Measurements from ENCODE around the gene PTGR3. TPM values are rescaled to one million over a fixed set of nuclear protein-coding genes. Genes with fewer than 3 reads are reported as not detected.

Gene PTGR3
- total and polyA plus RNA-seq, 2 donors (not counting 1 experiment from before 2014, with no cell fraction given), result 6.8 to 25.1 TPM

DNA sequence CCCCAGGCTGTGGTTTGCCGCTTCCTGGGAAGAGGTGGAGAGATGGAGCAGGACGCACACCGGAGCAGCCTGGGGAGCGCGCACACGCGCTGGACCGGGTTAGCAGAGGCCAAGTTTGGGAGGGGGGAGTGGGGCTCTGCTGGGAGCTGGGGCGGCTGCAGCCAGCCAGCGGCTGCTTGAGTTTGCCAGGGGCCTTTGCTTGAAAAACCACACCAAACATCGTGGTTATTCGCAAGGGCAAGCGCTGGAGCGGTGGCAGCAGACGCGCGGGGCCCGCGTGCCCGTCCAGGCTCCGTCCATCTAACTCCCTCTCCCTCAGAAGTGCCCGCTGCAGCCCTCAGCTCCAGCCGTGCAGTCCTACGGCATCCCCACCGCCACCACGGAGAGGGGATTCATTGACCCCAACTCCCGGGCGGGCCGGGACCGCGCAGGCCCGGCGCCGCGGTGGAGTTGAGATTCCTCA, 4.6 kb downstream of the PTGR3 start:
- Histone ChIP-seq H4K20me1 (ENCODE audit: control insufficient read depth, extremely low read depth, insufficient read depth, low read length) (no peaks in the 10 kb centered on the region), H3K9me3 (ENCODE audit: control insufficient read depth, insufficient read depth, low read depth, low read length) (no peaks in the 10 kb centered on the region), H3K79me2 (ENCODE audit: control insufficient read depth, insufficient read depth, low read length) (peaks cover 83% of the 10 kb centered on the region), H3K27ac (ENCODE audit: insufficient read depth, low read length) (peak overlapping the region; percentile 58), H3K36me3 (ENCODE audit: control insufficient read depth, insufficient read depth, low read length) (peaks cover 7% of the 10 kb centered on the region), H3K27me3 (ENCODE audit: control insufficient read depth, insufficient read depth, low read length) (no peaks in the 10 kb centered on the region), H2AFZ (ENCODE audit: low read length) (peak overlapping the region; percentile 69), H3K9ac (ENCODE audit: insufficient read depth, low read length) (peak overlapping the region; percentile 68), H3K4me2 (ENCODE audit: extremely low read depth, insufficient read depth, low read length) (peak overlapping the region; percentile 39), H3K4me3 (replicated peaks in 1 of 4; ENCODE audit: control extremely low read depth in 1 of 4, insufficient read depth in 1 of 4, low read depth in 3 of 4, low read length in 4 of 4) (peak overlapping the region; percentile 14 to 53 (median 34)), H3K4me1 (ENCODE audit: control insufficient read depth, extremely low read depth, insufficient read depth, low read length) (peaks cover 16% of the 10 kb centered on the region)
- TF ChIP-seq EZH2 (IDR thresholded peaks at IDR 0.05; ENCODE audit: low read length, missing control alignments), result no peak
- TF ChIP-seq, protein P1, sequence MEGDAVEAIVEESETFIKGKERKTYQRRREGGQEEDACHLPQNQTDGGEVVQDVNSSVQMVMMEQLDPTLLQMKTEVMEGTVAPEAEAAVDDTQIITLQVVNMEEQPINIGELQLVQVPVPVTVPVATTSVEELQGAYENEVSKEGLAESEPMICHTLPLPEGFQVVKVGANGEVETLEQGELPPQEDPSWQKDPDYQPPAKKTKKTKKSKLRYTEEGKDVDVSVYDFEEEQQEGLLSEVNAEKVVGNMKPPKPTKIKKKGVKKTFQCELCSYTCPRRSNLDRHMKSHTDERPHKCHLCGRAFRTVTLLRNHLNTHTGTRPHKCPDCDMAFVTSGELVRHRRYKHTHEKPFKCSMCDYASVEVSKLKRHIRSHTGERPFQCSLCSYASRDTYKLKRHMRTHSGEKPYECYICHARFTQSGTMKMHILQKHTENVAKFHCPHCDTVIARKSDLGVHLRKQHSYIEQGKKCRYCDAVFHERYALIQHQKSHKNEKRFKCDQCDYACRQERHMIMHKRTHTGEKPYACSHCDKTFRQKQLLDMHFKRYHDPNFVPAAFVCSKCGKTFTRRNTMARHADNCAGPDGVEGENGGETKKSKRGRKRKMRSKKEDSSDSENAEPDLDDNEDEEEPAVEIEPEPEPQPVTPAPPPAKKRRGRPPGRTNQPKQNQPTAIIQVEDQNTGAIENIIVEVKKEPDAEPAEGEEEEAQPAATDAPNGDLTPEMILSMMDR (conservative IDR thresholded peaks at IDR 0.05 in 1 of 2, IDR thresholded peaks at IDR 0.05 in 1 of 2; ENCODE audit: low read depth in 1 of 2, low read length in 2 of 2), result no peak
- peak; percentile 41 to 62 for DNase-seq (ENCODE audit: low read depth in 2 of 2)

DNA sequence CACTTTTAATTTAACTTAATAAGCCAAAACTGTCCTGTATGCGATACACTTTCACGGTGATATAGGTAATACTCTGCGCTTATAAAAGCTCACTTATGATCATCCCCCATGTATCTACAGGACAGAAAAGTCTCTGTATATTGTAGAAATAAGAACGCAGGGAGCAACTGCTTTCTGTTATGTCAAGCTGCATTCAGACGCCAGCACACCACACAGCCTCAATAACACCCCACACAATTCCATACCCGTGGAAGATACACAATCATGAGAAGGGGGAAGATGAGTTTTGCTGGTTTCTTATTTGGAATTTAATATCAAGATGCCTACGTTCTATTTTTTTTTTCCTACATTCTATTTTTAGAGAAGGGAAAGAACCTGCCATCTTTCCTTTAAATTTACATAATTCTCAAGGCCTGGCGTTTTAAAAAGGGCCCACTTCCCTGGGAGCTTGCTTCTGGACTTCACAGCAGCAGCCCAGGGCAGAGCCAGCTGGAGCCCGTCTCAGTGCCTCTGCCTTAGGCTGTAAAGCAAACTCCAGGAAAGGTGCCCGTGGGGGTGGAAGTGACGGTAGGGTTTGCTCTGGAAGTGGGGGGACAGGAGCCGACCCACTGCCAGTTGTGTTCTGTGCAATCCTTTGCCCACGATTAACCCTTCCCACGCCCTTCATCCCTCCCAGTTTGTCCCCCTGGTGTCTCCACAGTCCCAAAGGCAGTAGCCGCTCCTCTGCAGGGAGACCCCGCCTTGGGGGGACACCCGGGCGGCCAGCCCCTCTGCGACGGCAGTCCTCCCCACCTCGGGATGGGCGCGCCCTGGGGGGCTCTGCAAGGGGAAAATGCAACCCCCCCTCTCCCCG, 5.3 kb downstream of the PTGR3 start:
- Histone ChIP-seq H3K36me3 (ENCODE audit: control insufficient read depth, insufficient read depth, low read length) (peaks cover 7% of the 10 kb centered on the region), H3K79me2 (ENCODE audit: control insufficient read depth, insufficient read depth, low read length) (peaks cover 83% of the 10 kb centered on the region), H3K27me3 (ENCODE audit: control insufficient read depth, insufficient read depth, low read length) (no peaks in the 10 kb centered on the region), H3K9ac (ENCODE audit: insufficient read depth, low read length) (peak overlapping the region; percentile 68), H3K4me3 (replicated peaks in 1 of 4; ENCODE audit: control extremely low read depth in 1 of 4, insufficient read depth in 1 of 4, low read depth in 3 of 4, low read length in 4 of 4) (peak overlapping the region; percentile 14 to 53 (median 34)), H3K27ac (ENCODE audit: insufficient read depth, low read length) (peak overlapping the region; percentile 48), H3K4me1 (ENCODE audit: control insufficient read depth, extremely low read depth, insufficient read depth, low read length) (peaks cover 16% of the 10 kb centered on the region), H3K9me3 (ENCODE audit: control insufficient read depth, insufficient read depth, low read depth, low read length) (no peaks in the 10 kb centered on the region), H3K4me2 (ENCODE audit: extremely low read depth, insufficient read depth, low read length) (peak overlapping the region; percentile 39), H4K20me1 (ENCODE audit: control insufficient read depth, extremely low read depth, insufficient read depth, low read length) (no peaks in the 10 kb centered on the region), H2AFZ (ENCODE audit: low read length) (peak overlapping the region; percentile 7)
- DNase-seq (ENCODE audit: low read depth in 2 of 2), result peak in 1 of 2 donors; percentile 66
- TF ChIP-seq, protein P1 (conservative IDR thresholded peaks at IDR 0.05 in 1 of 2, IDR thresholded peaks at IDR 0.05 in 1 of 2; ENCODE audit: low read depth in 1 of 2, low read length in 2 of 2), result no peak
- TF ChIP-seq EZH2 (IDR thresholded peaks at IDR 0.05; ENCODE audit: low read length, missing control alignments), result no peak

DNA sequence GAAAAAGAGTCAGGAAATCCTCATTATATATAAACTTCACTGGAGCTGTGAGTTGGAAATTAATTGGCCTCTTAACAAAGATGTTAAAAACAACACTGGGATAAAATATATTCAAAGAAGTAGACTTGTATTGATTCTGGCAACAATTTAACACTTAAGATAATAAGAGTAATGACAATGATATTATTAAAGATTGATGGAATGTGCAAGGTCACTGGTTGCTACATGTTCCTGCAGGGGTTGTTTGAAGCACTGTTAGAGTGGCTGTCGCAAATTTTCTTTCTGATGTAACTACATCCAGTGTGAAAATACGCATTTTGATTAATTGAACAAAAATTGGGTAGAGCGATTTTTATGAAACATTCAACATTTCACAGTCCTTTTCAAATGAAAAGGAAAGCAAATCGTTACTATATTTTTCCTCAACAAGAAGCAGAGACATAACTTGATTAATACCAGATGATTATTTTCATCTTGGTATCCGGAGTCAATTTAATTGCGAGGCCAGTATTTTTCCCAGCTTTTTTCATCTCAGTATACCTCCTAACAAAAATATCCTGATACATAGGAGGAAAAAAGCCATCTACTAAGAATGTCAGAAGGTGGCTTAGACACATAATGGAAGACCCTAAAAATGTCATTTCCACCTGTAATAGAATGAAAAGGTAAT, 6.1 kb downstream of the PTGR3 start:
- peaks cover 7% of the 10 kb centered on the region for H3K36me3 ChIP-seq (ENCODE audit: control insufficient read depth, insufficient read depth, low read length)
- H3K79me2 ChIP-seq (ENCODE audit: control insufficient read depth, insufficient read depth, low read length), result peaks cover 76% of the 10 kb centered on the region
- no peaks in the 10 kb centered on the region for H3K9me3 ChIP-seq (ENCODE audit: control insufficient read depth, insufficient read depth, low read depth, low read length)
- peak overlapping the region; percentile 39 for H3K4me2 ChIP-seq (ENCODE audit: extremely low read depth, insufficient read depth, low read length)
- no peak overlapping the region for H2AFZ ChIP-seq (ENCODE audit: low read length)
- no peak for TF ChIP-seq EZH2 (IDR thresholded peaks at IDR 0.05; ENCODE audit: low read length, missing control alignments)
- TF ChIP-seq, protein P1 (conservative IDR thresholded peaks at IDR 0.05 in 1 of 2, IDR thresholded peaks at IDR 0.05 in 1 of 2; ENCODE audit: low read depth in 1 of 2, low read length in 2 of 2), result no peak
- H3K4me3 ChIP-seq (replicated peaks in 1 of 4; ENCODE audit: control extremely low read depth in 1 of 4, insufficient read depth in 1 of 4, low read depth in 3 of 4, low read length in 4 of 4), result peak overlapping the region in 3 of 4 experiments; percentile 14 to 53 (median 40)
- H4K20me1 ChIP-seq (ENCODE audit: control insufficient read depth, extremely low read depth, insufficient read depth, low read length), result no peaks in the 10 kb centered on the region
- H3K27ac ChIP-seq (ENCODE audit: insufficient read depth, low read length), result peak overlapping the region; percentile 48
- no peak overlapping the region for H3K9ac ChIP-seq (ENCODE audit: insufficient read depth, low read length)
- no peaks in the 10 kb centered on the region for H3K27me3 ChIP-seq (ENCODE audit: control insufficient read depth, insufficient read depth, low read length)
- DNase-seq (ENCODE audit: low read depth in 2 of 2), result no peak
- H3K4me1 ChIP-seq (ENCODE audit: control insufficient read depth, extremely low read depth, insufficient read depth, low read length), result peaks cover 16% of the 10 kb centered on the region
